ENCODE results near the gene CDK18. TPM values are rescaled to one million over a fixed set of nuclear protein-coding genes. Genes with fewer than 3 reads are reported as not detected.

CDK18 gene
- total and polyA plus RNA-seq, 2 experiments from 2014 or later = not detected

DNA sequence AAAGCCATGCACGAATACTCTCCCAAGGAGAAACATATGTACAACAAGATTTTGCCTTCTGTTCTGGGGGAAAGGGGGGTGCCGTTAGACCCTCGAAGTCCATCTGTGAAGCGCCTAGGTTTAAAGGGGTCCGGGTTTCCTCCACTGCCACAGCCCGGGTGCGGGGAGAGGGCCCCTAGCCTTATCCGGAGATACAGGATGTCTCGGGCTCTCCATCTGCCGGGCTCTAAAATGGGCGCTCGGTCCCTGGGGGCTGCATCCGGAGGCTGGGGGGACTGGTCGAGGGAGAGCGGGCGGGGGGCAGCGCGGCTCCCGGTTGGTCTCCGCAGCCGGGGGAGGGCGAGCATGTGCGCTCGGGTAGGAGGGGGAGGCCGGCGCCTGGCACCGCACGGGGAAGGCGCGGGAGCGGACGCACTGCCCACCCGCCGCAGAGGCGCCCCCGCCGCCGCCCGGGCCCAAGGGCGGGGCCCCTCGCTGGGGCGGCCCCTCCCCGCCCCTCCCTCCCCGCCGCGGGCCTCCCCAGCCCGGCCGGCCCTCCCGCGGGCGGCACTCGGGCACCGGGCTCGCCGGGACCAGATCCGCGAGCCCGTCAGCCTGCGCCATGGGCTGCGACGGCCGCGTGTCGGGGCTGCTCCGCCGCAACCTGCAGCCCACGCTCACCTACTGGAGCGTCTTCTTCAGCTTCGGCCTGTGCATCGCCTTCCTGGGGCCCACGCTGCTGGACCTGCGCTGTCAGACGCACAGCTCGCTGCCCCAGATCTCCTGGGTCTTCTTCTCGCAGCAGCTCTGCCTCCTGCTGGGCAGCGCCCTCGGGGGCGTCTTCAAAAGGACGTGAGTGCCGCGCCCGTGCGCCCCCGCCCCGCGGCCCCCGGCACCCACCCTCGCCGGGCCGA lies 64.2 kb downstream of the CDK18 start:
- in situ Hi-C loops (cut with MboI) = no loop called here
- Histone ChIP-seq H3K4me1 (ENCODE audit: insufficient read depth) (no peaks in the 10 kb centered on the region), H3K79me2 (ENCODE audit: insufficient read depth) (no peaks in the 10 kb centered on the region), H3K9me2 (ENCODE audit: insufficient read depth) (no peaks in the 10 kb centered on the region), H3K9me3 (ENCODE audit: low read depth) (no peaks in the 10 kb centered on the region), H4K20me1 (ENCODE audit: insufficient read depth) (no peaks in the 10 kb centered on the region), H2AFZ (no peak overlapping the region), H3K27me3 (replicated peaks; ENCODE audit: insufficient read depth) (peaks cover 78% of the 10 kb centered on the region), H3K9ac (no peak overlapping the region), H3K36me3 (ENCODE audit: low read depth) (no peaks in the 10 kb centered on the region), H3K4me3 (no peak overlapping the region; the same call in 1 of the 2 replicates), H3K4me2 (ENCODE audit: unreplicated experiment) (peak overlapping the region; percentile 49), H3K27ac (no peak overlapping the region), H3F3A (ENCODE audit: insufficient read depth) (no peaks in the 10 kb centered on the region)
- DNase-seq = peak; percentile 46
- WGBS, 2 experiments (ENCODE audit: low coverage in 1 of 2, low lambda C conversion rate in 2 of 2, missing lambda C conversion rate in 2 of 2) = 2 to 5% methylated on average over 28 to 72 of the region's 90 CpGs
- 0 out of 2 replicates have a peak, but pooled peaks have one; percentile 52 for TF ChIP-seq EZH2phosphoT487 (IDR thresholded peaks at IDR 0.05; ENCODE audit: insufficient read depth, low read depth)
- peak; percentile 89 for TF ChIP-seq EZH2 (IDR thresholded peaks at IDR 0.05; ENCODE audit: insufficient read depth, poor library complexity, severe bottlenecking)

DNA sequence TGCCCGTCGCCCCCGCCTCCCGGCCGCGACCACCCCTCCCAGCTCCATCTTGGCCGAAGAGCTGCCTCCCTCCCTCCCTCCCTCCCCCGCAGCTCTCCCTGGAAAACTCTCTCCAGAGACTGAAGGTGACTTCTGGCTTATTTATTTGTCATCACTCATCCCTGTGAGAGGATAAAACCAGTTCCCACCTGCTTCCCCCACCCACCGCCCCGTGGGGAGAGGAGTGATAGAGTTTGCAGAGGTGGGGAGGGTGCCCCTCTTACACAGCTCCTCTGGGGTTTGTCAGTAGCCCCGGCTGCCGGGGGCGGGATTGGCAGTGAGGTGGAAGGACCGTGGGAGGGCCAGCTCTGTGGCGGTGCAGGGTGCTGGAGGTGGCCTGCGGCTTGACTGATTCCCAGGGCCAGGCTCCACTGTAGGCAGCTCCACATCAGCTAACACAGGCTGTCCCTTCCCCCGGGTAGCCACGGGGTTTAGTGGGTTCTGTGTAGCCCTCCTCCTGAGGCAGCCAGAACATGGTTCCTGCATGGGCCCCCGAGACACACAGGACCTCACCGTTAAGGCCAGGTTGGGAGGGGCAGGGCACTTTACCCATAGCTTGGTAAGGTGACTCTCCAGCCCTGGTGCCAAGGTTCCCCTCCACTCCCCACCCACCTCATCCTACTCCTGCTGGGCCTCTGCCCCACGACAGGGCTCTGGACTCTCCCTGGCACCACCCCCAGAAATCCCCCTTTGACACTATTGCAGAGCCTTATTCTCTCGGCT lies 65.1 kb downstream of the CDK18 start:
- Histone ChIP-seq H3K36me3 (ENCODE audit: low read depth) (no peaks in the 10 kb centered on the region), H3F3A (ENCODE audit: insufficient read depth) (no peaks in the 10 kb centered on the region), H3K4me1 (ENCODE audit: insufficient read depth) (no peaks in the 10 kb centered on the region), H3K27ac (no peak overlapping the region), H3K9me3 (ENCODE audit: low read depth) (no peaks in the 10 kb centered on the region), H3K27me3 (replicated peaks; ENCODE audit: insufficient read depth) (peaks cover 87% of the 10 kb centered on the region), H3K9me2 (ENCODE audit: insufficient read depth) (no peaks in the 10 kb centered on the region), H3K4me3 (no peak overlapping the region), H3K79me2 (ENCODE audit: insufficient read depth) (no peaks in the 10 kb centered on the region), H3K9ac (no peak overlapping the region), H4K20me1 (ENCODE audit: insufficient read depth) (no peaks in the 10 kb centered on the region), H3K4me2 (ENCODE audit: unreplicated experiment) (no peak overlapping the region), H2AFZ (no peak overlapping the region)
- DNase-seq = no peak
- 4% methylated on average over 17 to 22 of the region's 22 CpGs for WGBS, 2 experiments (ENCODE audit: low coverage in 1 of 2, low lambda C conversion rate in 2 of 2, missing lambda C conversion rate in 2 of 2)
- in situ Hi-C loops (cut with MboI) = no loop called here
- TF ChIP-seq EZH2 (IDR thresholded peaks at IDR 0.05; ENCODE audit: insufficient read depth, poor library complexity, severe bottlenecking) (no peak), EZH2phosphoT487 (IDR thresholded peaks at IDR 0.05; ENCODE audit: insufficient read depth, low read depth) (no peak)

DNA sequence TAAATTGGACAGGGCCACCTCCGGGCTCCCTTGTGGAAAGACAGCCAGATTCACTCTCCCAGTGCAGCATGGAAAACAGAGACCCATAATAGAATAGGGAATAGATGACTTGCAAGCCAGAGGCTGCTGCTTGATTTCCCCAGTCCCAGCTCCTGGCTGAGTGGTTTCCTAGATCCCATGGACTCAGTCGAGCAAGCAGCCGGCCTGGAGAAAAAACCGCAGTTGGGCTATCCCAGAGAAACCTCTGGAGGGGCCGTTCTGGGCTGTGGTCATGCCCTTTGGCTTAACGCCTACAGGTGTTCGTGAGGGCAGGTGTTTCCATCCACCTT lies 65.7 kb downstream of the CDK18 start:
- TF ChIP-seq EZH2phosphoT487 (IDR thresholded peaks at IDR 0.05; ENCODE audit: insufficient read depth, low read depth) (no peak), EZH2 (IDR thresholded peaks at IDR 0.05; ENCODE audit: insufficient read depth, poor library complexity, severe bottlenecking) (no peak)
- no peak for DNase-seq
- no peaks in the 10 kb centered on the region for H3K4me1 ChIP-seq (ENCODE audit: insufficient read depth)
- in situ Hi-C loops (cut with MboI) = no loop called here
- no peak overlapping the region for H2AFZ ChIP-seq
- H3K36me3 ChIP-seq (ENCODE audit: low read depth) = no peaks in the 10 kb centered on the region
- H3F3A ChIP-seq (ENCODE audit: insufficient read depth) = no peaks in the 10 kb centered on the region
- H3K9ac ChIP-seq = no peak overlapping the region
- no peak overlapping the region for H3K4me3 ChIP-seq
- WGBS, 2 experiments (ENCODE audit: low coverage in 1 of 2, low lambda C conversion rate in 2 of 2, missing lambda C conversion rate in 2 of 2) = 26 to 32% methylated on average over 7 of the region's 7 CpGs
- H3K9me3 ChIP-seq (ENCODE audit: low read depth) = no peaks in the 10 kb centered on the region
- H3K27me3 ChIP-seq (replicated peaks; ENCODE audit: insufficient read depth) = peaks cover 92% of the 10 kb centered on the region
- H3K79me2 ChIP-seq (ENCODE audit: insufficient read depth) = no peaks in the 10 kb centered on the region
- no peak overlapping the region for H3K27ac ChIP-seq
- no peak overlapping the region for H3K4me2 ChIP-seq (ENCODE audit: unreplicated experiment)
- H4K20me1 ChIP-seq (ENCODE audit: insufficient read depth) = no peaks in the 10 kb centered on the region
- H3K9me2 ChIP-seq (ENCODE audit: insufficient read depth) = no peaks in the 10 kb centered on the region

- no peaks in the 10 kb centered on the region for H3K4me1 ChIP-seq (ENCODE audit: insufficient read depth)
- 59 to 61% methylated on average over 2 of the region's 2 CpGs for WGBS, 2 experiments (ENCODE audit: low coverage in 1 of 2, low lambda C conversion rate in 2 of 2, missing lambda C conversion rate in 2 of 2)
- H3K79me2 ChIP-seq (ENCODE audit: insufficient read depth) = no peaks in the 10 kb centered on the region
- peak; percentile 17 for DNase-seq
- H3K27me3 ChIP-seq (replicated peaks; ENCODE audit: insufficient read depth) = peaks cover 88% of the 10 kb centered on the region
- H3K4me2 ChIP-seq (ENCODE audit: unreplicated experiment) = no peak overlapping the region
- no peaks in the 10 kb centered on the region for H4K20me1 ChIP-seq (ENCODE audit: insufficient read depth)
- no peak overlapping the region for H2AFZ ChIP-seq
- no peak overlapping the region for H3K4me3 ChIP-seq
- H3F3A ChIP-seq (ENCODE audit: insufficient read depth) = no peaks in the 10 kb centered on the region
- no peak for TF ChIP-seq EZH2 (IDR thresholded peaks at IDR 0.05; ENCODE audit: insufficient read depth, poor library complexity, severe bottlenecking)
- no peak for TF ChIP-seq EZH2phosphoT487 (IDR thresholded peaks at IDR 0.05; ENCODE audit: insufficient read depth, low read depth)
- in situ Hi-C loops (cut with MboI) = no loop called here
- H3K27ac ChIP-seq = no peak overlapping the region
- no peak overlapping the region for H3K9ac ChIP-seq
- no peaks in the 10 kb centered on the region for H3K9me2 ChIP-seq (ENCODE audit: insufficient read depth)
- H3K9me3 ChIP-seq (ENCODE audit: low read depth) = no peaks in the 10 kb centered on the region
- no peaks in the 10 kb centered on the region for H3K36me3 ChIP-seq (ENCODE audit: low read depth)
Observed at GRCh38 chr1:205570796-205571537, 66.5 kb downstream of the CDK18 start.

All from GM23248 (cell line).